Activated CD4-positive, CD25-positive, alpha-beta regulatory T cell treated with anti-CD3 and anti-CD28 coated beads, Interleukin-2, amount 50 U/mL, for 16 hours (primary cell): ENCODE results near the gene PRRC2B.
"Not testable (repeated sequence)": the region's sequence is repeated elsewhere in the genome, so short reads cannot be mapped to it uniquely, and the experiment has no call there.

Source experiments
- DNase-seq: peaks from one replicate; pipeline ENCODE4 v3.0.0-alpha.2; 2020; ENCODE audit warnings: low read depth, low spot score

PRRC2B gene

GRCh38 chr9:131537946-131538345 is 144.1 kb downstream of the PRRC2B start:
- no peak for DNase-seq

- DNase-seq = no peak
Observed at GRCh38 chr9:131539223-131539923, 145.5 kb downstream of the PRRC2B start.

GRCh38 chr9:131543141-131543540 is 149.3 kb downstream of the PRRC2B start:
- no peak for DNase-seq

GRCh38 chr9:131545003-131545785 is 151.3 kb downstream of the PRRC2B start, which contains the start of gene PRRT1B:
Gene PRRT1B (plus strand): TSS chr9:131545523. CDS start chr9:131545616, 93 bp downstream.
- DNase-seq = no peak

GRCh38 chr9:131545786-131546335 is 152.0 kb downstream of the PRRC2B start:
- no peak for DNase-seq

- DNase-seq = no peak
Observed at GRCh38 chr9:131546336-131547084, 152.6 kb downstream of the PRRC2B start.

GRCh38 chr9:131549186-131549585 is 155.3 kb downstream of the PRRC2B start:
- not testable (repeated sequence) for DNase-seq
